Lower leg skin (tissue), 3 donors: ENCODE results near the gene SUGCT.

Source experiments
- POLR2A ChIP-seq, 2 donors: fragments of 450-650 bp; IDR thresholded peaks; one replicate each; pipeline ENCODE4 v1.6.1; 2016 to 2017; ENCODE audit warnings: antibody characterized with exemption in 2 of 2, mild to moderate bottlenecking in 1 of 2, moderate library complexity in 1 of 2
- TF ChIP-seq, protein P1 (sequence below), 3 donors: fragments of 450-650 bp; IDR thresholded peaks; one replicate each; pipeline ENCODE4 v1.5.1; 2016; ENCODE audit warnings: antibody characterized with exemption in 3 of 3, mild to moderate bottlenecking in 3 of 3, moderate library complexity in 2 of 3

- no peak for TF ChIP-seq POLR2A (IDR thresholded peaks at IDR 0.05)
- TF ChIP-seq, protein P1, sequence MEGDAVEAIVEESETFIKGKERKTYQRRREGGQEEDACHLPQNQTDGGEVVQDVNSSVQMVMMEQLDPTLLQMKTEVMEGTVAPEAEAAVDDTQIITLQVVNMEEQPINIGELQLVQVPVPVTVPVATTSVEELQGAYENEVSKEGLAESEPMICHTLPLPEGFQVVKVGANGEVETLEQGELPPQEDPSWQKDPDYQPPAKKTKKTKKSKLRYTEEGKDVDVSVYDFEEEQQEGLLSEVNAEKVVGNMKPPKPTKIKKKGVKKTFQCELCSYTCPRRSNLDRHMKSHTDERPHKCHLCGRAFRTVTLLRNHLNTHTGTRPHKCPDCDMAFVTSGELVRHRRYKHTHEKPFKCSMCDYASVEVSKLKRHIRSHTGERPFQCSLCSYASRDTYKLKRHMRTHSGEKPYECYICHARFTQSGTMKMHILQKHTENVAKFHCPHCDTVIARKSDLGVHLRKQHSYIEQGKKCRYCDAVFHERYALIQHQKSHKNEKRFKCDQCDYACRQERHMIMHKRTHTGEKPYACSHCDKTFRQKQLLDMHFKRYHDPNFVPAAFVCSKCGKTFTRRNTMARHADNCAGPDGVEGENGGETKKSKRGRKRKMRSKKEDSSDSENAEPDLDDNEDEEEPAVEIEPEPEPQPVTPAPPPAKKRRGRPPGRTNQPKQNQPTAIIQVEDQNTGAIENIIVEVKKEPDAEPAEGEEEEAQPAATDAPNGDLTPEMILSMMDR (IDR thresholded peaks at IDR 0.05) = no peak
These were observed 688.1 kb downstream of the SUGCT start for GRCh38 chr7:40822861-40823260.
